Neural cell (in vitro differentiated cells): ENCODE measurements around the gene GLCE. TPM values are rescaled to one million over a fixed set of nuclear protein-coding genes. Genes with fewer than 3 reads are reported as not detected.

Source experiments
- H2AFZ ChIP-seq: fragments of 200-600, 300-800 bp; sonication (generic), shearing (Covaris generic); 2 replicates; pipeline ENCODE4 v1.6.0; 2014; ENCODE audit warnings: low read depth, mild to moderate bottlenecking, antibody characterized with exemption, low read length, moderate library complexity
- H3F3A ChIP-seq: fragments of 200-600 bp; shearing (Covaris generic); 2 replicates; pipeline ENCODE4 v1.6.1; 2016; ENCODE audit warnings: mild to moderate bottlenecking, moderate library complexity, mixed read lengths, antibody characterized with exemption, low read length; ENCODE audit not compliant: insufficient read depth, poor library complexity, severe bottlenecking
- H3K27ac ChIP-seq: fragments of 200-600, 300-800 bp; sonication (generic), shearing (Covaris generic); 2 replicates; pipeline ENCODE4 v1.5.1; 2014; ENCODE audit warnings: mild to moderate bottlenecking, low read length, moderate library complexity
- H3K27me3 ChIP-seq: fragments of 300-800, 200-600 bp; sonication (generic), shearing (Covaris generic); 2 replicates; pipeline ENCODE4 v1.6.0; 2014; ENCODE audit warnings: mild to moderate bottlenecking, low read depth, low read length, moderate library complexity; ENCODE audit not compliant: insufficient read depth
- H3K36me3 ChIP-seq: fragments of 300-800, 200-600 bp; sonication (generic), shearing (Covaris generic); 2 replicates; pipeline ENCODE4 v1.5.1; 2014; ENCODE audit warnings: mild to moderate bottlenecking, antibody characterized with exemption, low read length, moderate library complexity; ENCODE audit not compliant: insufficient read depth
- H3K4me2 ChIP-seq: fragments of 300-800, 200-600 bp; sonication (generic), shearing (Covaris generic); 2 replicates; pipeline ENCODE4 v1.6.0; 2014; ENCODE audit warnings: mild to moderate bottlenecking, low read length
- H3K4me3 ChIP-seq: fragments of 300-800, 200-600 bp; sonication (generic), shearing (Covaris generic); 2 replicates; pipeline ENCODE4 v1.5.1; 2014; ENCODE audit warnings: mild to moderate bottlenecking, low read length, moderate library complexity
- H3K79me2 ChIP-seq: fragments of 200-600 bp; shearing (Covaris generic); replicated peaks from 2 replicates; pipeline ENCODE4 v1.6.0; 2014; ENCODE audit warnings: mild to moderate bottlenecking, low read length, moderate library complexity; ENCODE audit not compliant: insufficient read depth
- H3K9ac ChIP-seq: fragments of 300-800, 200-600 bp; sonication (generic), shearing (Covaris generic); 2 replicates; pipeline ENCODE4 v1.6.1; 2016; ENCODE audit warnings: mild to moderate bottlenecking, low read length, mixed read lengths
- H3K9me2 ChIP-seq: fragments of 200-600 bp; shearing (Covaris generic); 2 replicates; pipeline ENCODE4 v1.6.1; 2016; ENCODE audit warnings: mild to moderate bottlenecking, low read length, mixed read lengths; ENCODE audit not compliant: insufficient read depth
- H3K9me3 ChIP-seq: fragments of 200-600, 300-800 bp; sonication (generic), shearing (Covaris generic); 2 replicates; pipeline ENCODE4 v1.6.1; 2016; ENCODE audit warnings: mild to moderate bottlenecking, mixed run types, low read length, moderate library complexity, mixed read lengths
- H4K20me1 ChIP-seq: fragments of 200-600 bp; shearing (Covaris generic); 2 replicates; pipeline ENCODE4 v1.6.1; 2016; ENCODE audit warnings: mild to moderate bottlenecking, mixed run types; ENCODE audit not compliant: insufficient read depth
- EP300 ChIP-seq: fragments of 450-650 bp; conservative IDR thresholded peaks from 2 replicates; pipeline ENCODE4 v1.6.1; 2014; ENCODE audit warnings: antibody characterized with exemption, mild to moderate bottlenecking, moderate library complexity; ENCODE audit not compliant: poor library complexity, severe bottlenecking
- EZH2 ChIP-seq: fragments of 200-600, 300-800 bp; shearing (Covaris generic), sonication (generic); IDR thresholded peaks from 2 replicates; pipeline ENCODE4 v1.6.1; 2014; ENCODE audit warnings: antibody characterized with exemption, low read length, borderline replicate concordance, mild to moderate bottlenecking; ENCODE audit not compliant: insufficient read depth, poor library complexity, severe bottlenecking
- MXI1 ChIP-seq: fragments of 450-650 bp; conservative IDR thresholded peaks from 2 replicates; pipeline ENCODE4 v1.6.1; 2014; ENCODE audit warnings: antibody characterized with exemption, mild to moderate bottlenecking; ENCODE audit not compliant: poor library complexity, severe bottlenecking
- POLR2AphosphoS5 ChIP-seq: IDR thresholded peaks from 2 replicates; pipeline ENCODE4 v1.6.1; 2012
- RAD21 ChIP-seq: fragments of 450-650 bp; conservative IDR thresholded peaks from 2 replicates; pipeline ENCODE4 v1.6.1; 2014; ENCODE audit warnings: antibody characterized with exemption, mild to moderate bottlenecking, moderate library complexity
- SMC3 ChIP-seq: fragments of 450-650 bp; conservative IDR thresholded peaks from 2 replicates; pipeline ENCODE4 v1.6.1; 2014; ENCODE audit warnings: antibody characterized with exemption, mild to moderate bottlenecking, moderate library complexity; ENCODE audit not compliant: poor library complexity
- TAF1 ChIP-seq: IDR thresholded peaks from 2 replicates; pipeline ENCODE4 v1.6.1; 2012; ENCODE audit warnings: low read depth
- polyA plus RNA-seq: library from polyadenylated mRNA; depleted of rRNA; stranded (reverse); fragments of >200 nt; gene quantifications from 2 replicates; pipeline ENCODE4 v1.2.3, GENCODE V29; 2014
- TF ChIP-seq, protein P1 (sequence below): fragments of 450-650 bp; IDR thresholded peaks from 2 replicates; pipeline ENCODE4 v1.5.1; 2014; ENCODE audit warnings: antibody characterized with exemption, mild to moderate bottlenecking, moderate library complexity; ENCODE audit not compliant: poor library complexity, severe bottlenecking
- TF ChIP-seq, protein P2 (sequence below): IDR thresholded peaks from 2 replicates; pipeline ENCODE4 v1.6.1; 2012; ENCODE audit warnings: borderline replicate concordance

Gene GLCE
- polyA plus RNA-seq, 1 donor from 2014 or later, result 31.5 TPM

DNA sequence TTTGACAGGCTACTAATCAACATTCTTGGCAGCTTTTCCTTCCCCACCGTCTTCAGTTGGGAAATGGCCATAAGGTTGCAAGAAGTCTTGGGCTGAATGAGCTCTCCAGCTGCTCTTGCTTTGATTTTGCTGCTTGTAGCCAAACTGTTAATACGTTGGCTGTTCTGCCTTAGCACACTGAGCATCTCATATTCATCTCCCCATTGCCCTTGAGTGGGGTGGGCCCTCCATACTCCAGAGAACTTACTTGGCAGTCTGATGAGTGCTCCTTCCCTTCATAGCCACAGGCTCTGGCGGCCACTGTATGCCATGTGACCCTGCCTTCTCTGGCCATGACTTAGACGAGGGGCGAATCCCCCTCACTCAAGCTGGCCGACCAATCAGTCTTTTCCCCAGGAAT, 112.5 kb downstream of the GLCE start:
- no peaks in the 10 kb centered on the region for H3K79me2 ChIP-seq
- H3K9me2 ChIP-seq, result no peaks in the 10 kb centered on the region
- no peaks in the 10 kb centered on the region for H3K36me3 ChIP-seq
- no peak for TF ChIP-seq TAF1
- no peak for TF ChIP-seq SMC3
- TF ChIP-seq EP300, result no peak
- TF ChIP-seq EZH2, result no peak
- TF ChIP-seq POLR2AphosphoS5, result no peak
- no peak for TF ChIP-seq RAD21
- TF ChIP-seq, protein P1, sequence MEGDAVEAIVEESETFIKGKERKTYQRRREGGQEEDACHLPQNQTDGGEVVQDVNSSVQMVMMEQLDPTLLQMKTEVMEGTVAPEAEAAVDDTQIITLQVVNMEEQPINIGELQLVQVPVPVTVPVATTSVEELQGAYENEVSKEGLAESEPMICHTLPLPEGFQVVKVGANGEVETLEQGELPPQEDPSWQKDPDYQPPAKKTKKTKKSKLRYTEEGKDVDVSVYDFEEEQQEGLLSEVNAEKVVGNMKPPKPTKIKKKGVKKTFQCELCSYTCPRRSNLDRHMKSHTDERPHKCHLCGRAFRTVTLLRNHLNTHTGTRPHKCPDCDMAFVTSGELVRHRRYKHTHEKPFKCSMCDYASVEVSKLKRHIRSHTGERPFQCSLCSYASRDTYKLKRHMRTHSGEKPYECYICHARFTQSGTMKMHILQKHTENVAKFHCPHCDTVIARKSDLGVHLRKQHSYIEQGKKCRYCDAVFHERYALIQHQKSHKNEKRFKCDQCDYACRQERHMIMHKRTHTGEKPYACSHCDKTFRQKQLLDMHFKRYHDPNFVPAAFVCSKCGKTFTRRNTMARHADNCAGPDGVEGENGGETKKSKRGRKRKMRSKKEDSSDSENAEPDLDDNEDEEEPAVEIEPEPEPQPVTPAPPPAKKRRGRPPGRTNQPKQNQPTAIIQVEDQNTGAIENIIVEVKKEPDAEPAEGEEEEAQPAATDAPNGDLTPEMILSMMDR, result no peak
- TF ChIP-seq, protein P2, sequence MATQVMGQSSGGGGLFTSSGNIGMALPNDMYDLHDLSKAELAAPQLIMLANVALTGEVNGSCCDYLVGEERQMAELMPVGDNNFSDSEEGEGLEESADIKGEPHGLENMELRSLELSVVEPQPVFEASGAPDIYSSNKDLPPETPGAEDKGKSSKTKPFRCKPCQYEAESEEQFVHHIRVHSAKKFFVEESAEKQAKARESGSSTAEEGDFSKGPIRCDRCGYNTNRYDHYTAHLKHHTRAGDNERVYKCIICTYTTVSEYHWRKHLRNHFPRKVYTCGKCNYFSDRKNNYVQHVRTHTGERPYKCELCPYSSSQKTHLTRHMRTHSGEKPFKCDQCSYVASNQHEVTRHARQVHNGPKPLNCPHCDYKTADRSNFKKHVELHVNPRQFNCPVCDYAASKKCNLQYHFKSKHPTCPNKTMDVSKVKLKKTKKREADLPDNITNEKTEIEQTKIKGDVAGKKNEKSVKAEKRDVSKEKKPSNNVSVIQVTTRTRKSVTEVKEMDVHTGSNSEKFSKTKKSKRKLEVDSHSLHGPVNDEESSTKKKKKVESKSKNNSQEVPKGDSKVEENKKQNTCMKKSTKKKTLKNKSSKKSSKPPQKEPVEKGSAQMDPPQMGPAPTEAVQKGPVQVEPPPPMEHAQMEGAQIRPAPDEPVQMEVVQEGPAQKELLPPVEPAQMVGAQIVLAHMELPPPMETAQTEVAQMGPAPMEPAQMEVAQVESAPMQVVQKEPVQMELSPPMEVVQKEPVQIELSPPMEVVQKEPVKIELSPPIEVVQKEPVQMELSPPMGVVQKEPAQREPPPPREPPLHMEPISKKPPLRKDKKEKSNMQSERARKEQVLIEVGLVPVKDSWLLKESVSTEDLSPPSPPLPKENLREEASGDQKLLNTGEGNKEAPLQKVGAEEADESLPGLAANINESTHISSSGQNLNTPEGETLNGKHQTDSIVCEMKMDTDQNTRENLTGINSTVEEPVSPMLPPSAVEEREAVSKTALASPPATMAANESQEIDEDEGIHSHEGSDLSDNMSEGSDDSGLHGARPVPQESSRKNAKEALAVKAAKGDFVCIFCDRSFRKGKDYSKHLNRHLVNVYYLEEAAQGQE, result no peak
- no peak for TF ChIP-seq MXI1
- H3K9ac ChIP-seq, result no peak overlapping the region
- no peaks in the 10 kb centered on the region for H3K9me3 ChIP-seq
- no peaks in the 10 kb centered on the region for H4K20me1 ChIP-seq
- no peak overlapping the region for H3K4me2 ChIP-seq
- no peak overlapping the region for H2AFZ ChIP-seq
- no peak overlapping the region for H3K27ac ChIP-seq
- no peak overlapping the region for H3K4me3 ChIP-seq
- H3F3A ChIP-seq, result no peaks in the 10 kb centered on the region
- H3K27me3 ChIP-seq, result no peaks in the 10 kb centered on the region

- H3K9me2 ChIP-seq, result no peaks in the 10 kb centered on the region
- H3K36me3 ChIP-seq, result no peaks in the 10 kb centered on the region
- H2AFZ ChIP-seq, result no peak overlapping the region
- no peaks in the 10 kb centered on the region for H3F3A ChIP-seq
- no peaks in the 10 kb centered on the region for H3K79me2 ChIP-seq
- H3K27ac ChIP-seq, result peak overlapping the region; percentile 48
- peak overlapping the region; percentile 39 for H3K4me3 ChIP-seq
- H3K9ac ChIP-seq, result no peak overlapping the region
- no peaks in the 10 kb centered on the region for H3K27me3 ChIP-seq
- H3K9me3 ChIP-seq, result no peaks in the 10 kb centered on the region
- no peaks in the 10 kb centered on the region for H4K20me1 ChIP-seq
- H3K4me2 ChIP-seq, result peak overlapping the region; percentile 45
- TF ChIP-seq MXI1 (no peak), RAD21 (no peak), EP300 (no peak), TAF1 (no peak), SMC3 (no peak), POLR2AphosphoS5 (no peak), EZH2 (no peak)
- TF ChIP-seq, protein P1, result no peak
- TF ChIP-seq, protein P2, result no peak
Observed at GRCh38 chr15:69275074-69275670, 114.7 kb downstream of the GLCE start.
